Endothelial cell of hepatic sinusoid (primary cell): ENCODE data around the gene TK2.

Experiments
- in situ Hi-C: cut with HindIII; loops from 2 replicates; pipeline ENCODE4 v1.10.0; 2017; ENCODE audit warnings: low sequenced_read_pairs

The TK2 gene

DNA sequence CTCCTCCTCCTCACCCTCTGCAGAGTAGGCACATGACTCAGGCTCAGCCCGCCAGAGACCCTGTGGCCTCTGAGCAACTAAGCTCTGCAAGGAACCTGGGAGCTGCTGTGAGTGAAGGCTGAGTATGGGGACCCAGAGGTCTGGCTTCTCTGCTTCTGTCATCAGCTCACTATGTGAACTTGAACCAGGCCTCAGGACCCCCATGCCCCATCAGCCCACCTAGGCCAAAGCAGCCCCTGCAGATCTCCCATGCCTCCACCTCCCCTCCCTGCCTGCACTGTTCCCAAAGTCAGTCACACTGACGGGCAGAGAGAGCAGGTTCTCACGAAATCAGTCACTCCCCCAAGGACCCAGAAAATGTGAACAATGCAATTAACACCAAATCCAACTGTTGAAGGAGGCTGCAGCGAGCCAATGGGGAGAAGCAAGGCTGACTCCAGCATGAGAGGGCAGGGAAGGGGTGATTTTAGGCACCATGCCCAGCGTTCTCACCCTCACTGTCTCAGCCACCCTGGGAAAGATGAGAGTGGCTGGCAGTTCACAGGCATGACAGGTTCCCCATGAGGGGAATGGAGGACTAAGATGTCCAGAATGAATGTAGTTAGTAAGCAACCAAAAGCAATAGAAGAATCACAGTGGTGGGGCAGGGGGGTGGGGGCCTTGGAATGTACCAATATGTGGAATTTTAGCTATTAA is 62.2 kb downstream of the TK2 start:
- in situ Hi-C loops: no loop called here

- in situ Hi-C loops: no loop called here
Observed at GRCh38 chr16:66486773-66487579, 62.9 kb downstream of the TK2 start.

DNA sequence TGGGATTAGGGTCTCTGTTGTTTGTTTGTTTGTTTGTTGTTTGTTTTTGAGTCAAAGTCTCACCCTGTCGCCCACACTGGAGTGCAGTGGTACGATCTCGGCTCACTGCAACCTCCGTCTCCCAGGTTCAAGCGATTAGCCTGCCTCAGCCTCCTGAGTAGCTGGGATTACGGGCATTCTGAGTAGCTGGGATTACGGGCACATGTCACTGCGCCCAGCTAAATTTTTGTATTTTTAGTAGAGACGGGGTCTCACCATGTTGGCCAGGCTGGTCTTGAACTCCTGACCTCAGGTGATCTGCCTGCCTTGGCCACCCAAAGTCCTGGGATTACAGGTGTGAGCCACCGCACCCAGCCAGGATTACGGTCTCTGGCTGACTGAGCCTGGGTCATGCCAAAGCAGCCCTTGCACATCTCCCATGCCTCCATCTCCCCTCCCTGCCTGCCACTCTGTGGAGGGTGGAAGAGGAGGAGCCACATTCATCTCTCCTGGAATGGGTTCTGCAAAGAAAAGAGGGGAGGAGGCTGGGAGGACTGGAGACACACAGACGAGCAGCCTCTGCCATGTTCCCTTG is 63.6 kb downstream of the TK2 start:
- in situ Hi-C loops: no loop called here

GRCh38 chr16:66485376-66485775 is 64.5 kb downstream of the TK2 start:
- in situ Hi-C loops: no loop called here

DNA sequence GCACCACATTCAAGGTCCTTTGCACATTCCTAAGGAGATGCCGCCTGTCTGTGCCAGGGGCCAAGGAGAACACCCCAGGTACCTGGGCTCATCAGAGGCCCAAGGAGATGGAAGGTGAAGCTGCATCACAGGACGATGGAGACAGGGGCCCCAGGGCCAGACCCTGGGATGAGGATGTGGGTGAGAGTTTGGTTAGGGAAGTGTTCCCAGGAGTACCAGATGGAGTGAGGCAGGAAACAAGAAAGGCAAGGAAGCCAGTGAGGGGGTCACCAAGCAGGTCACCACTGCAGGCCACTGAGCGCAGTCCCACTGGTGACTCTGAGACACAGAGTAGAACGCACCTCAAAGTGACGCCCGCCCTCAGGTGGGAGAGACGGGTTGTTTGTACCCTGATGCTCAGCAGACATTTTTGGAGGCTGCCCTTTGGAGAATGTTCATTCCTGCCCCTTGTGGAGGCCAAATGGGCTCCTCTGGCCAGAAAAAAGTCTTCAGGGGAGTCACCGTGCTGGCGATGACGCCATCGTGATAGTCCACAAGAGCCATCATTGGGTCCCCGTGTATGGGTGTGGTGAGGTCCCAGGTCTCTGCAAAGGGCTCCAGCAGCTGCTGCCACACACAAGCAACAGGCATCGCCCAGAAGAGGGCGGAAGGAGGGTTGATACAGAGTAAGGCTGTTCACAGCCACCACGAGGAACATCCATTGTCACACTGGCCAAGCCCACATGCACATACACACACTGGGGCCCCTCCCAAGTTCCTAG is 65.3 kb downstream of the TK2 start:
- in situ Hi-C loops: no loop called here

DNA sequence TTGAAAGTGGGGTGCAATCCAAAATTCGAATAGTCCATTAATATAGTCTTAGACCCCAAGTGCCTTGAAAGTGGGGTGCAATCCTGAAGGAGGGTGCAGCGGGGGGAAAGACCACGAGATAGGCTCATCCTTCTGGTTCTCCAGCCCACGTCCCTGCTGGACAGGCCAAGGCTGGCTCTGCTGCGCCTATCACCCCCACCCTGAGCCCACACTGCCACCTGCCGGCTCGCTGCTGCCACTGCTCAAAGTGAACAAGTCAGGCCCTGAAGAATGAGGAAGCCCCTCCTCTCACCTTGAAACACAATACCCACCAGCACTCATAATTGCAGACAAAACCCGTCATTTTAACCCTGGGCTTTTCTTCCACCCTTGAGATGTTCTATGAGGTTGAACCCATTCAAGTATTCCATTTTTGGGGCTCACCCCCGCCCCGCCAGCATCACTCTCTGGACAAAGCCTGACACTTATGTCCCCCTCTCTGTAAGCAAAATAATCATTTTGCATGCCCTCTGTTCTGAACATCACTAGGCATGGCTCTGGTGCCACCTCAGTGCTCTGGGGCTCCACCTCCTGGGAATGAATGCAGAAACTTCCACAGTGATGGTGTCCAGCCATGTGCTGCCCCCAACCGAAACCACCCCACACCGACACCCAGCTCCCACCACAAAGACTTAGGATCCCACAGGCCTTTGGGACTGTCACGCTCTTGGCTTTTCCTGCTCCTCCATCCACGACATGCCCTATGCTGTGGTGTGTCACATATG is 66.1 kb downstream of the TK2 start:
- in situ Hi-C loops: no loop called here

DNA sequence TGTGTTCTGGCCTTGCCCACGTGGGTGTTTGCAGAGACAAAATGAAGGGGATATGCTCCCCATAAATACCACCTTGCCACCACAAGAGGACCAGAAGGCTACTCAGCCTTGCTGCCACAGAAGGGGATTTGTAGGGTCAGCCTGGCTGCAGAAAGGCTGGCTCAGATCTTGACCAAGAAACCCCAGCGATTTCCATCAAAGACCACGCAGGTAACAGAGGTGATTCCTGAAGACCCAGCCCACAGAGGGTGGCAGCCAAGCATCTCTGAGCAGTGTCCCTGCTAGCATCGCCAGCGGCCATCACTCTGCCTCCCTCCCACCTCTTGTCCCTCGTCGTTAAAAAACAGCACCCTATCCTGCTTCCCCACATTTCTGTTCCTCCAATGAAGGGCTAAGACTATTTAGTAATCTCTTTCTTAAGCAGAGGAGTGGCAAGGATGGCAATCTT is 68.0 kb downstream of the TK2 start:
- in situ Hi-C loops: no loop called here

- in situ Hi-C loops: no loop called here
Observed at GRCh38 chr16:66481081-66481942, 68.6 kb downstream of the TK2 start.

GRCh38 chr16:66480265-66481080 is 69.4 kb downstream of the TK2 start:
- in situ Hi-C loops: no loop called here

- in situ Hi-C loops: no loop called here
Observed at GRCh38 chr16:66479661-66480264, 70.2 kb downstream of the TK2 start.

DNA sequence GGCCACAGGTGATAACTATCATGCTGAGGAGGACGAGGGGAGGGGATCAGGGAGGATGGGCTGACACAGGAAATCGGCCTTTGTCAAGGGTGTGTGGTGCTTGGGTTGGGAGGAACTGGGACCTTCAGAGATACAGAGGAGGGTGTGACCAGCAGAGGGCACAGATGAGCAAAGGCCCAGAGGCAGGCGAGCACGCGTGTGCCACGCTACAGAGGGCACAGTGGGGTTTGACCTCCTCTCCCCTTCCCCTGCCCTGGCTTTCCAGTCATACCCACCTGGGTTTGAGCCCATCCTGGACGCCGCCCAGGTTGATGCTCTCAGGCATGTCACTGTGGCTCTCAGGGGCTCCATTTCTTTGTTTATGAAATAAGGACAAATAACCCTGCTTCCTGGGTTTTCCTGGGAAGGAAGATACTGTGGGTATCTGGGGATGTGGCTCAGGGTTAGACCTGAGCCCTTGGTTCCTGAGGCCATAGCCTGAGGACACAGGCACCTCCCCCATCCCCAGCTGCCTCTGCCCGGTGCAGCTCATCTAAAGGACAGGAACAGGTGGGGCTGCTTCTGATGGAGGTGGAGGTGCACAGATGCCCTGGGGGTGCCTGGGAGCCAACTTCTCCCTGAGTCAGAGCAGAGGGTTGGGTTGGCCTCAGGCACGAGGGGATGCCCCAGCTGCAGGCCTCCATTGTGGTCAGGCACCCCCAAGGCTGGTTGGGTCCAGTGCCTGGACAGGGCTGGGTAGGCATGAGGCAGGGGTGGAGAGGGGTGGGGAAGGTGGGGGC is 71.0 kb downstream of the TK2 start:
- in situ Hi-C loops: no loop called here

GRCh38 chr16:66477028-66477515 is 72.8 kb downstream of the TK2 start:
- in situ Hi-C loops: no loop called here

DNA sequence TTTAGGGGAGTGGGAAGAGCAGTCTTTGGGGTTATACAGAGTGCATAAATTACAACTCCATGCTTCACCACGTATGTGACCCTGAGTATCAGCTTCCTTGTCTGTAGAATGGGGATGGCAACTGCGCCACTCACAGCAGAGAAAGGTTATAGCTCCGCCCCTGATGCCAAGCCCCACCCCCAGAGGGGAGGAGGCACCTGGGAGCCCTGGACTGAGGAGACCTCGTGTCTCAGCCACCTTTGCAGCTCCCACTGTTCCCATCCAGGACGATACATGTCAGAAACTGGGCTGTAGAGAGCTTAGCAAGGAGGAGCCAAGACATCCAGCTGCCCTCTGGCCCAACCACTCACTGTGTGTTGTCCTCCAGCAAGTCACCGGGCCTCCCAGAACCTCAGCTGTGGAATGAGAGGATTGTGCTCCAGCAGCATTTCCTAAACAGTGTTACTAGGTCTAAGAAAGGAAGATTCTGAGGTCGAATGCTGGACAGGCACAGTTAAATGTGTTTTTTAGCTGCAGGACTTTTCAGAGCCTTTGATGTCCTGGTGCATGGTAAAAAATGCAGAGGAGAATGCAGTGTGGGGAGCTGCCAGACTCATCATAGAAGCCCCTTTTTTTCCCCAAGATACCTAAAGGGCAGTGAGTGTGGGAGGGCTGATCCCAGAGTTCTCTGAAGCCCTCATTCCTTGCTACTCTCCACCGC is 73.4 kb downstream of the TK2 start:
- in situ Hi-C loops: no loop called here

DNA sequence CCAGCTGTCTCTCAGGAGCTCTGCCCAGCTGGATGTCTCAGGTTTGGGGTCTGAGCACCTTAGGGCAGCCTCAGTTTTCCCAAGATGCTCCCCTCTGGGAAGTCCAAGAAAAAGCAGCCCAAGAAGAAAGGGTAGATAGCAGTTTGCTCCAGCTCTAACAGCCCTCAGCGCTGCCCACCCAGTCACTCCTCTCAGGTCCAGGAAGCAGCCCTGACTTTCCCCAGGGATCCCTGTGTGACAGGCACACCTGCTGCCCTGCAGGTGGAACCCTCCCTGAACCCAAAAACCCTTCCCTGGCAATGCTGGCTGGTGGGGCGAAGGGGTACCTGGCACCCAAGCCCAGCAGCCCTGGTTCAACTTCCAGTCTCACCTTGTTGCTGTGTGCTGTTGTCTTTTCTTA is 74.7 kb downstream of the TK2 start:
- in situ Hi-C loops: no loop called here

GRCh38 chr16:66474750-66475199 is 75.1 kb downstream of the TK2 start:
- in situ Hi-C loops: no loop called here

- in situ Hi-C loops: no loop called here
Observed at GRCh38 chr16:66473654-66474519, 76.0 kb downstream of the TK2 start.
